Caki2 (cell line): ENCODE measurements around the gene GPR137B. TPM values are rescaled to one million over a fixed set of nuclear protein-coding genes. Genes with fewer than 3 reads are reported as not detected.
"Not testable (repeated sequence)": the region's sequence is repeated elsewhere in the genome, so short reads cannot be mapped to it uniquely, and the experiment has no call there.

Experiments
- DNase-seq: peaks from one replicate; pipeline ENCODE4 v3.0.0-alpha.2; 2015; ENCODE audit warnings: low read depth
- in situ Hi-C: cut with HindIII; loops from 2 replicates; pipeline ENCODE4 v1.10.0; 2016; ENCODE audit warnings: low sequenced_read_pairs, low pct_unique_long_range_greater_than_20kb, mixed read lengths
- total RNA-seq: library from RNA; depleted of rRNA; stranded (reverse); fragments of >200 nt; shearing (Covaris generic); gene quantifications from 2 replicates; pipeline ENCODE4 v1.2.3, GENCODE V29; 2014; ENCODE audit warnings: low replicate concordance; rRNA removed

GPR137B gene
- 0.84 and 5.9 TPM in 2 replicates for total RNA-seq

- in situ Hi-C loops, result no loop called here
- DNase-seq, result peak; percentile 44
These were observed at the start of gene GPR137B for GRCh38 chr1:236142253-236143103. TSS of gene GPR137B (plus strand) at chr1:236142539. CDS start at chr1:236142623, 84 bp downstream.

GRCh38 chr1:236092899-236093298 is 49.4 kb upstream of the GPR137B start:
- in situ Hi-C loops, result no loop called here
- DNase-seq, result no peak

- in situ Hi-C loops, result no loop called here
- DNase-seq, result no peak
These were observed 46.4 kb upstream of the GPR137B start for GRCh38 chr1:236095705-236096520.

- DNase-seq, result peak; percentile 77
- in situ Hi-C loops, result not testable (repeated sequence)
These were observed 45.5 kb upstream of the GPR137B start for GRCh38 chr1:236096660-236097482.

GRCh38 chr1:236098267-236098666 is 44.1 kb upstream of the GPR137B start:
- in situ Hi-C loops, result no loop called here
- no peak for DNase-seq

- in situ Hi-C loops, result no loop called here
These were observed 42.9 kb upstream of the GPR137B start for GRCh38 chr1:236099355-236099974.

GRCh38 chr1:236100799-236101198 is 41.5 kb upstream of the GPR137B start:
- in situ Hi-C loops, result no loop called here
- DNase-seq, result no peak

More at GRCh38 chr1:236099355-236099974, 42.9 kb upstream of the GPR137B start:
- DNase-seq, result no peak

- in situ Hi-C loops, result no loop called here
- no peak for DNase-seq
These were observed 40.8 kb upstream of the GPR137B start for GRCh38 chr1:236101233-236102200.

GRCh38 chr1:236102611-236103010 is 39.7 kb upstream of the GPR137B start:
- no peak for DNase-seq
- in situ Hi-C loops, result no loop called here

- DNase-seq, result no peak
- in situ Hi-C loops, result no loop called here
These were observed 39.3 kb upstream of the GPR137B start for GRCh38 chr1:236103059-236103458.

- in situ Hi-C loops, result no loop called here
- peak; percentile 31 for DNase-seq
These were observed 38.6 kb upstream of the GPR137B start for GRCh38 chr1:236103646-236104218.

GRCh38 chr1:236107121-236107907 is 35.0 kb upstream of the GPR137B start:
- no peak for DNase-seq
- in situ Hi-C loops, result no loop called here

GRCh38 chr1:236108027-236108648 is 34.2 kb upstream of the GPR137B start:
- DNase-seq, result no peak
- in situ Hi-C loops, result no loop called here

GRCh38 chr1:236110137-236110536 is 32.2 kb upstream of the GPR137B start:
- in situ Hi-C loops, result no loop called here
- no peak for DNase-seq

GRCh38 chr1:236111527-236112331 is 30.6 kb upstream of the GPR137B start:
- in situ Hi-C loops, result no loop called here
- no peak for DNase-seq
